Measurements from ENCODE around the gene SLC7A11.

DNA sequence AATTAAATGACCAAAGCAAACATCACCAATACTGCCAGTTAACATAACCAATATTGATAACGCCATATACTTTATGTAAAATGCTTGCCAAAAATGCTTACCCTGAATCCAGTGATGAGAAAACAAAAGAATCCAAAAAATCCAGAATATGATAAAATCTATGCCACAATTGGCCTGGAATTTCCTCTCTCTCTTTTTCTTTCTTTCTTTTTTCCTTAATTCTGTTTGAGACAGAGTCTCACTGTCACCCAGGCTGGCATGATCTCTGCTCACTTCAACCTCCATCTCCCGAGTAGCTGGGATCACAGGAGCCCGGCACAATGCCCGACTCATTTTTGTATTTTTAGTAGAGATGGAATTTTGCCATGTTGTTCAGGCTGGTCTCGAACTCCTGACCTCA is 9.8 kb upstream of the SLC7A11 start:
- TF ChIP-seq, protein P1, sequence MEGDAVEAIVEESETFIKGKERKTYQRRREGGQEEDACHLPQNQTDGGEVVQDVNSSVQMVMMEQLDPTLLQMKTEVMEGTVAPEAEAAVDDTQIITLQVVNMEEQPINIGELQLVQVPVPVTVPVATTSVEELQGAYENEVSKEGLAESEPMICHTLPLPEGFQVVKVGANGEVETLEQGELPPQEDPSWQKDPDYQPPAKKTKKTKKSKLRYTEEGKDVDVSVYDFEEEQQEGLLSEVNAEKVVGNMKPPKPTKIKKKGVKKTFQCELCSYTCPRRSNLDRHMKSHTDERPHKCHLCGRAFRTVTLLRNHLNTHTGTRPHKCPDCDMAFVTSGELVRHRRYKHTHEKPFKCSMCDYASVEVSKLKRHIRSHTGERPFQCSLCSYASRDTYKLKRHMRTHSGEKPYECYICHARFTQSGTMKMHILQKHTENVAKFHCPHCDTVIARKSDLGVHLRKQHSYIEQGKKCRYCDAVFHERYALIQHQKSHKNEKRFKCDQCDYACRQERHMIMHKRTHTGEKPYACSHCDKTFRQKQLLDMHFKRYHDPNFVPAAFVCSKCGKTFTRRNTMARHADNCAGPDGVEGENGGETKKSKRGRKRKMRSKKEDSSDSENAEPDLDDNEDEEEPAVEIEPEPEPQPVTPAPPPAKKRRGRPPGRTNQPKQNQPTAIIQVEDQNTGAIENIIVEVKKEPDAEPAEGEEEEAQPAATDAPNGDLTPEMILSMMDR (IDR thresholded peaks at IDR 0.05) = no peak
- TF ChIP-seq POLR2A (IDR thresholded peaks at IDR 0.05) = no peak
